GM19025 (cell line): Measurements from ENCODE around the gene PRKAA2.

Source experiments
- ATAC-seq: cut with Tn5 transposase; IDR thresholded peaks from one replicate; pipeline ENCODE4 v1.9.1; 2021; ENCODE audit warnings: mild to moderate bottlenecking, low read depth, moderate library complexity; ENCODE audit not compliant: unreplicated experiment

Gene PRKAA2

GRCh38 chr1:56709995-56710394 is 64.9 kb downstream of the PRKAA2 start:
- no peak for ATAC-seq

DNA sequence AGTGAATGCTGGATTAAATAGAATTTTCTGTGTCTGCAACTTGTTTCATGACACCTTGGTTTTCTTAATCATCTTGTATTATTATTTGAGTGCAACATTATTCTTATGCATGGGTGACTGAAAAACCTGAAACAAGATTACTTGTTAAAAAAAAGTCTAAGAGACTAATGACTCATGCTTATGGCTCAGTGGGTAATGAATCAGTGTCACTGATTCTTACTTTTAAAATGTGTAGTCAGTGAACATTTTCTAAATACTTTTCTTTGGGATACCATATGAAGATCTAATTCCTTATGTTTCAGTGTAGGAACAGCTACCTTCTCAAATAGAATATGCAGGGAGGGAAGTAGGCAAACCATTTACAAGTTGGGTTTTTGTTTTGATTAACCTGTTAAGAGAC is 65.5 kb downstream of the PRKAA2 start:
- no peak for ATAC-seq

DNA sequence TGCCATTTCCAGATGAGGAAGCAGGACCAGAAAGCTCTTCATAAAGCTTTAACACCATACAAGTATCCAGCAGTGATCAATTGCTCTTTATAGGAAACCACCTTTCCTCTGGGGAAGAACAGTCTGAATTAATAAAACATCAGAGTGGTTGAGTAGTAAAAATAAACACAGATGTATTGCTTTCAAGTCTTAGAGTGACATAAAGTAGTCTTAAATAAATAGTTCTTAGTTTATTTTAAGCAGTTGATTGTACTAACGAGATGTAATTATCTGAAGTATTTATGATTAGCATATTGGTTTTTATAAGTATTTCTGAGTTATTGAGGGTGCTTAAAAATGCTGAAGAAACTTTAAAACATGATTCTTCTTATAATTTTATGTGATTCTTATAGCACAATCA is 67.0 kb downstream of the PRKAA2 start:
- ATAC-seq: no peak

DNA sequence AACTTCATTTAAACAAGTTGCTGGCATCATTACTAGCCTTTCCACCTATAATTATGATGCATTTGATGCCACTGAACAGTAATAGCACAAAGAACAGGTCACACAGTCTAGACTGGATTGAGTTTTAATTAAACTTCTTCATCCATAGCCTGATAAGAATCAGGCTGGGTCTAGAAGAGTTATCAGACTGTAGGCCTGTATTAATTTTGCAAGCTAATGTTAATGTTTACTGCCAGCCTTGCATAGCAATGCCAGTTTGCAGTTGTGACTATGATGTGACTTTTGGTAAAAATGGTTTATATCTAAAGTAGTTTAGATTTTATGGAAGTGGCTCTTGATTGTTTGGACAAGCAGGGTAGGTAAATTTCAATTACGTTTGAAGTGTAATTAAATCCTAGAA is 68.0 kb downstream of the PRKAA2 start:
- no peak for ATAC-seq

DNA sequence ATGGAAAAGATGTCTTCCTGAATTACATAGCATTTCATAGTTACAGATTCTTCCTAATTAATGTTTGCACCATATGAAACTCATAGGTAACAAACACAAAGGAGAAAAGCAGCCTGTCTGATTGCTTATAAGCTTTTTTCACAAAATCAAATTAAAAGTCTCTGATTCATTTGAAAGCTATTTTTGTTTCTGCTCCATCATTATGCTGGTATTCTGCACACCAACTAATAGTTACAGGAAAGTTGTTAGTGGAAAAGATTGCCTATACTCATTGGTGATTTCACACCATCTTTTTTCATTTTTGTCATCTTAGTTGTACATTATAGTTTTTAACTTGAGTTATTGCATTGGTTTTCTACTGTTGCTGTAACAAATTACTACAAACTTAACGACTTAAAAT is 70.0 kb downstream of the PRKAA2 start:
- ATAC-seq: no peak

DNA sequence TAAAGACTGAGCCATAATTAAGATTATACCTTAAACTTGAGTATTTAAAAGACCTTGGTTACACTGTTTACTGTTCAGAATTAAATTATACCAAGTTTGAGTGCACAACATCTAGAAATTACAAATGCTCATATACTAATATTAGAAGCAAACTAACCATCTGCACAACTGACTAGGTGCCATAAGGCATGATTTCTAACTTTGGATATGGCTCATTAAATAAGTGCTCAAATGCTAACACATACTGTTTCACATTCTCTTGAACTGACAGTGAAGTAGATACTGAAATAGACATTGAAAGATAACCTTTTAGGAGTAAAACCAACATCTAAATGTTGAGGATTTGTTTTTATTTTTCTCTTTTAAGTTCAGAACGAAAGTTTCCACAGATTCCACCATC is 74.1 kb downstream of the PRKAA2 start:
- no peak for ATAC-seq

- ATAC-seq: no peak
Observed at GRCh38 chr1:56726706-56727105, 81.6 kb downstream of the PRKAA2 start.

GRCh38 chr1:56728964-56729363 is 83.8 kb downstream of the PRKAA2 start:
- ATAC-seq: no peak

GRCh38 chr1:56745231-56745630 is 100.1 kb downstream of the PRKAA2 start:
- ATAC-seq: no peak

GRCh38 chr1:56754708-56755479 is 109.8 kb downstream of the PRKAA2 start:
- ATAC-seq: no peak

GRCh38 chr1:56755911-56756310 is 110.8 kb downstream of the PRKAA2 start:
- no peak for ATAC-seq

- ATAC-seq: no peak
Observed at GRCh38 chr1:56758135-56758534, 113.0 kb downstream of the PRKAA2 start.

GRCh38 chr1:56758794-56759193 is 113.7 kb downstream of the PRKAA2 start:
- no peak for ATAC-seq
